ENCODE measurements around the gene TSPAN32.

The TSPAN32 gene

GRCh38 chr11:2289350-2289749, 12.5 kb upstream of the TSPAN32 start:
- DNase-seq (ENCODE audit: low read depth): no peak

DNA sequence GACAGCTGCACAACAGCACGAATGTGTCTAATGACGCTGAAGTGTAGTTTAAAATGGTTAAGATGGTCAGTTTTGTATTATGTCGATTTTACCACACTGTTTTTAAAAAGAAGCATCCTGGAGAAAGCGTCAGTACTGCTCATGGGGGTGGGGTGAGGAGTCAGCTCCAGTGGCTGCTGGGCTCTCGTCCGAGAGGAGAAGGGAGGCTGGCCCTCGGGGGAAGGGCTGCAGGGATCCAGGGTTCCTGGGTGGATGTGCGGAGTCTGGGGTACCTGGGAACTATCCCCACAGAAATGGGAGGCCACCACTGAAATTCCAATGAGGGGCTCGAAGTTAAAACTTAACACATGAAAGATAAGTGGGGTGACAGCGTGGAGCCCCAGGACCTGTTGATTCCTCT, 12.0 kb upstream of the TSPAN32 start:
- DNase-seq (ENCODE audit: low read depth): no peak

DNA sequence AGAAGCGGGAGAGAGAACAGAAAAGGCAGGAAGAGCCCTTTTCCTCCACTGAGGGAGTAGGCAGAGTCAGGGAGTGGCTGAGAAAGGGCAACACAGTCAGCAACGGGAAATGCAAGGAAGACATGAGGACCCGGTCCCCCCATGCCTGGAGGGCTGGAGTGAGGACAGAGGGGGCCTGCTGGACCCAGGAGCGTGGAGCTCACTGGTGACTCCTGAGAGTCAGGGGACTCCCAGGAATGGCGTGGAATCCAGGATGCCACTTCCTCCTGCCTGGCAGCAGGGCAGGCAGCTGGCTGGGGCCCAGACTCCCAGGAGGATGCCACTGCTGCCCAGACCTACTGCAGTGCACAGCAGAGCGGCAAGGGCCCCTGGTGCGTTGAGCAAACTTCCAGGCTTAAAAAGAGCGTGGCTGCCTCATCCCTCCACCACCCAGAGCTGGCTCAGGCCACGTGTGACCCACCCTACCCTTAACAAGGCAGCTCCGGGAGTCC, 11.4 kb upstream of the TSPAN32 start:
- DNase-seq (ENCODE audit: low read depth): no peak

- no peak for DNase-seq (ENCODE audit: low read depth)
These were observed 8.3 kb upstream of the TSPAN32 start for GRCh38 chr11:2293531-2293971.

DNA sequence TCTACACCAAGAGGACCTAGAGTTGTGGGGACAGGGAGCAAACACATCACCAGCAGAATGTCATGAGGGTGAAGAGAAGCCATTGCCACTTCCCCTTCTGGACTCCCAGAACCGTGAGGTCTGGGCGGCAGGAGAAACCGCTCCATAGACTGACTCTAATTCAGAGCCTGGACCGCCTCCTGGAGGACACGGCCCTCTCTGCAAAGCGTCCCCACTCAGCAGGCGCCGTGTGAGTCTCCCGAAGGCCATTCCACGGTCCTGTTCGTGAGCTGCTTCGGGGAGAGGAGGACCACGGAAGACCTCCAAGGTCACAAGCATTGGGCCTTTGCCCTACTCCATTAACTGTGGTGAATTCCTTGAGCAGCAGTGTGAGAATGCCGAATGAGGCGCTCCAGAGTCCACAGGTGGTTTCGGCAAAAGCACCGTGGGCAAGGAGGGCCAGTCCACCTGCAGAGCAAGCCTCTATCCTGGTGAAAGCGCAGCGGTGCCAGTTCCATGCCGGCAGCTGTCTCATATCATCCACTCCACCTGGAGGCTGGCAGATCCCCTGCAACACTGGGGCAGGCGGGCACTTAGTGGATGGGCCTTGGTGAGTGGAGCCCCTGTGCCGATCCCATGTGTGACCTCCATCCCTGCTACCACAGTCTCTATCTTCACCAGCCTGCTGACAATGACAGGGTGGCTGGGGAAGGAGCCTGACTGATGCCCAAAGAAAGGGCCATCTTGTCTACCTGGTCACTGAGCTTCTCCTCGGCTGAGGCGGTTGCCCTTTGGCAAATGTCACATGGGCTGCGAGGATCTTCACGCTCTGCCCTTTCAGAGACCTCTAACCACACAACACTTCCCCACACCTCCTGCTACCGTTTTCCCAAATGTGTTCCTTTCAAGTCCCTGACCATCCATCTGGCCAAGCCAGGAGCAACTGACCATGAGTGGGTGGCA, 7.6 kb upstream of the TSPAN32 start:
- DNase-seq (ENCODE audit: low read depth): no peak

DNA sequence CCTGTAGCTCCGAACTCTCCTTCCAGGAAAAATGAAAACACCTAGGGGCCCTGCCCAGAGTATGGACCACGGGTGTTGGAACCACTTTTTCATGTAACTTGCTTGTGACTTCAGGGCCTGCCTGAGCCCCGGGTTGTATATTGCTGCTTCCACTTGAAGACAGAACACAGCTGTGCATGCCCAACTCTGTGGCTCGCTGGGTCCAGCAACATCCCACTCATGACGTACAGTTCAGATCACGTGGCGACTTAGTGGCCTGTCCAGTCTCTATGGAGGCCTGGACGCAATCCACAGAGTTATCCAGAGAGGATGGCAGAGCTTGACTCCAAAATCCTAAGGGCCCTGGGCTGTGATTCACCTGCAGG, 6.9 kb upstream of the TSPAN32 start:
- no peak for DNase-seq (ENCODE audit: low read depth)

DNA sequence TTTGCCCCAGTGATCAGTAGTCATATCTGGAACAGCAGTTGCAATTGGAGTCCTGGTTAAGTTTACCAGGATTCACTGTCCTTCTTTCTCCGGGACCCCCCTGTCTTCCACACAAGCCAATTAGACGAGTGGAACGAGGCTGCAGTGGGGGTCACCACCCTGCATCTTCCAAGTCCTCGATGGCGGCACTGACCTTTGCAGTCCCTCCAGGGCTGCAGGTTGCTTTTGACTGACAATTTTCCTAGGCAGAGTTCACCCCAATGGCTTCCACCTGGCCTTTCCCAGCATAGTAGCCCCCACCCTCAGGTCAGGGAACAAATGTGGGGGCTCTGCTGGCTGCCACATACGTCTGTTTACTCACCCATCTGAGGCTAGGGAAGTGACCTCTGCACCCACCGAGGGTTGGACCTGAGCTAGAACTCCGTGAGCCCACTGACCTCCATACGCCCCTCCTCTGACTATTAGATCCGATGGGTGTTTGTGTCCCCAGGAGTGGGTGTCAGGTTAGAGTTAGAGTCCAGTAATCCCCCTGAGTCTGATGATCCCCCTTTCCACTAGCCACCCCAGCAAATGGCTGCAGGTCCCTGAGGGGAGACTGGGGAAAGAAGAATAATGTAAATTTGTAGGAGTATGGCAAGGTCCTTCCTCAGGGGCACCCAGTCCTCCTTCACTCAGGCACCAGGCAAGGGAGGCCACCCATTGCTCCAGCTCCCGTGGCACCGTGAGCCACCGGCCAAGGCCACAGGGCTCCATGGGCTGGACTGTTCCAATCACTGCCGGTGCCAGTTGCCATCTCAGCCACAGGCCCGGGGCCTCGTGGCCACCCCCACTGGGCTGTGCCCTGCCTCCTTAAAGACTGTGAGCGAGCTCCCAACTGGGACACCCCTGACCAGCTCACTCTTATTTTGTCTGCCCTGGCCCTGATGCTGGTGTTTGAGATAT, 5.6 kb upstream of the TSPAN32 start:
- no peak for DNase-seq (ENCODE audit: low read depth)

DNA sequence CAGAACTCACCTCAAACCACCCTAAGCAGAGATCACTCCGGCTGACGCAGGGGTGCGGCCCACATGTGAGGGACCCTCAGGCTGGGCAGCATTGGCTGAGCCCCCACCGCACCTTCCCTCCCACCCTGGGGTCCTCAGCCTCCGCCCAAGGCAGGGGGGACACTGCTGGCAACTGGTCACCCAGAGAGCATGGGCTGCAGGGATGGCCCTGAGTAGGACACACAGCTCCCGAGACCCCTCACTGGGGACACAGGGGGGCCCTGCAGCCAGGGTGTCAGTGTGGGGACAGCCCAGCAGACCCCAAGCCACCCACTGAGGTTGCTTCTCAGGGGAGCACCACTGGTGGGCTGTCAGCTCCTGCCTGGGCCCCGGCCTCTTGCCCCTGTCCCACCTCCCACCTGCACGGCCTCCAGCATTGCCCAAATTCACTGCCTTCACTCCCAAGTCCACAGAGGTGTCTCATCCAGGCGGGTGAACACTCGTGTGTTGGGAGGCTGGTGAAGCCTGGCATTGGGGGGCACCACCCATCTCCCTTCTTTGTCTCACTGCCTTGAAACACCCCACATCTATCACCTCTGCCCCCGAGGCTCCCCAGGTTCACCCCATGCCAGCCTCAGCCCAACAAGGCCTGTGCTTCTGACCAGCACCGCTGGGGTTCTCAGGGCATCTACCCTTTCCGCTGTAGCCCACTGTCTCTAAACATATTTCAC, 4.7 kb upstream of the TSPAN32 start:
- DNase-seq (ENCODE audit: low read depth): no peak

GRCh38 chr11:2297623-2298030, 4.2 kb upstream of the TSPAN32 start:
- DNase-seq (ENCODE audit: low read depth): no peak

GRCh38 chr11:2298131-2298794, 3.5 kb upstream of the TSPAN32 start:
- no peak for DNase-seq (ENCODE audit: low read depth)

GRCh38 chr11:2298795-2299761, 2.7 kb upstream of the TSPAN32 start:
- DNase-seq (ENCODE audit: low read depth): no peak

- no peak for DNase-seq (ENCODE audit: low read depth)
These were observed 2.0 kb upstream of the TSPAN32 start for GRCh38 chr11:2299773-2300172.

DNA sequence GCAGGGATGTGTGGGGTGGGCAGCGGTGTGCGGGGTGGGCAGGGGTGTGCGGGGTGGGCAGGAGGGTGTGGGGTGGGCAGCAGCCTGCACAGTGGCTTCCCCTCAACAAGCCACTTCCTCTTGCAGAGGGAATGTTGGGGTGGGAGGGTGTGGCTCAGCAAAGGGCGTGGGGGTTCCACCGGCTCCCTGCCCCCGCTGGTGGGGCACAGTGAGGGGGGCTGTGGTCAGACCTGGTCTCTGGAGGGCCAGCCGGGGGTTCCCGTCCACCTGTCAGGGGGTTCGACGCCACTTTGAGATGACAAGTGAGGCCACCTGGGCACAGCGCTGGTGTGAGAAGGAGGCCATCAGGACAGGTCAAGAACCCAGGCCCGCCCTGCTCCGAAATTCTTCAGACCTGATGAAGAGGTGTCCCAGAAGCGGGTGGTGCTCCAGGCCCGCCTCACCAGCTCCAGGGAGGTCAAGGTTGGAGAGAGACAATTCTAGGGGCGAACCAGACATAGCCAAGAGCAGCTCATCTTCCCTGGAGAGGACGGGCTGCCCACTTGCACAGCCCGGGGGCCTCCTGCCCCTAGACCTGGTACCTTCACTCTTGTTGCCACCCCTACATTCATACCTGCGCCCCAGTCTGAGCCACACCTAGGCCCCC, 1.4 kb upstream of the TSPAN32 start:
- no peak for DNase-seq (ENCODE audit: low read depth)

DNA sequence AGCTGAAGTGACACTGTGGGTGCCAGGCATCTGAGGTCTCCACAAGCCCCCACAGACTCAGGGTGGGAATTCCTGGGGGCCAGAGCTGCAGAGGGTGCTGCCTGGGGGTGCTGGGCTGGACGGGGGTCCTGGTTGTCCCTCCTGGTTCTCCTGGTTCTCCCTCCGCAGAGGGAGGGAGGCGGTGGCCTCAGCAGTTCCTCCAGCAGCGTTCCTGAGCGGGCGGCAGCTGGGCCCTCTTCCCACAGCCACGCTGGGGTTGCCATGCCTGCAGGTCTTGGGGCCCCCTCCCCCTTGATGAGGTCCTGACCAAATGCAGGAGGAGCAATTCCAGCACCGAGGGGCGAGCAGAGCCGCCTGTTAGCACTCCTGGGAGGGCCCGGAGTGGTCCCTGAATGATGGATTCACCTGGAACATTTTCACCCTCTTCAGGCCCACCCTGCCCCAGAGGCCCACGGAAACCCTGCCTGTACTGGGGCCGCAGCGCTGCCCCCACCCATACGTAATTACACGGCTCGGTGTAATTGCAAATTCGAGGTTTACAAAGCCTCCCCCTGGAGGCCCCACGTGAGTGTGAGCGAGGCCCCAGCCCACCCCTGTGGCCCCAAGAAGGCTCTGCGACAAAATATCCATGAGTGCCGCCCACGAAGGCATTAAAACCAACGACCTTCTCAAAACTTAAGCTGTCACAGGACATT, 730 bp upstream of the TSPAN32 start:
- no peak for DNase-seq (ENCODE audit: low read depth)

DNA sequence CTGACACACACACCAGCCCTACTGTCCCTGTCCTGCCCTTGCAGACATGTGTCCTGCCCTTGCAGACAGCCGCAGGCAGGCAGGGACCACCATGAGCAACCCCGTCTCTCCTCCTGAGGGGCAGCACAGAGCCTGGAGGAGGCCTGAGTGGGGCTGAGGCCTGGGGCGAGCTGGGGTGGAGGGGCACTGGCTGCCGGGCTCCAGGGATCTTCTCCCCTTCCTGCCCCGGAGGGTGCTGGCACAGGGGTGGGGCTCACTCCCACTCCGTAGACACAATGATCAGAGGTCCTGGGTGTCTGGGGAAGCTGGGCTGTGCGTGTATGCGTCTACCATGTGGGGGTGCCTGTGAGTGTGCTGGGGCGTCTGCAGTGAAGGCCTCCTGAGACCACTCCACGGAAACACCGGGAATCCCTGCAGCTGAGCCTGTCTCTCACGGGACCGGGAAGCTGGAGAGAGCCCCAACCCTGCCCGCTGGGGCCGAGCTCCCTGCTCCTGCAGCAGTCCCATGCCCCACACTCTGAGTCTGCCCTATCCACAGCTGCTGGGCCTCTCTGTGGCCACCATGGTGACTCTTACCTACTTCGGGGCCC, 588 bp downstream of the TSPAN32 start:
- no peak for DNase-seq (ENCODE audit: low read depth)

GRCh38 chr11:2302896-2303626, 1.2 kb downstream of the TSPAN32 start:
- no peak for DNase-seq (ENCODE audit: low read depth)

DNA sequence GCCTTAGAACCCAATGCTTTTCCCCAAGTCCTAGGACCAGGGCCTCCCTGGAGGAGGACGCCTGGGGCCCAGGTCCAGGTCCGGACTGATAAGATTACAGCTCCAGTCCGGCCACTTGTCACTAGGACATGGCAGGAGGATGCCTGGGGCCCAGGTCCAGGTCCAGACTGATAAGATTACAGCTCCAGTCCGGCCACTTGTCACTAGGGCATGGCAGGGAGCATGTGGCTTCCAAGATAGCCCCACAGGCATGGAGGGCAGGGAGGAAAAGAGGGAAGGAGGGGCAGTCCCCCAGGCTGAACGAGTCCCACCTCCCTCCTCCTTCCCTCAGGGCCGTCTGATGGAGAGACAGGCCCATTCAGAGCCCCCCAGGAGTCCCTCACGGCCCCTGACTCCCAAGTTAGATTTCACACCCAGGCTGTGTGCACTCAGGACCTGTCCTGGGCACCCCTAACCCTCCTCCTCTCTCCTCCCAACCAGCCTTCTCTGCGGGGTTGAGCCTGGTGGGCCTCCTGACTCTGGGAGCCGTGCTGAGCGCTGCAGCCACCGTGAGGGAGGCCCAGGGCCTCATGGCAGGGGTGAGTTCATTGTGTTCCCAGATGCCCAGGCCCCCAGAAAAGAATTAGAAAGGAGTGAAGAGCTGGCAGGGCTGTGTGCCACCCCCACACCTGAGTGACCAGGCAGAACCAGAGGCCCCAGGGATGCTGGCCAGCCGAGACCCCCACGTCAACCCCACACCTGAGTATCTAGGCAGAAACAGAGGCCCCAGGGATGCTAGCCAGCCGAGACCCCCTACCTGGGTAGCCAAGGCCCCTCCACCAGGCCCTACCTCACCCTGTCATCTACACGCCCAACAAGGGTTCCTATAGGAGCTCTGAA, 2.1 kb downstream of the TSPAN32 start:
- DNase-seq (ENCODE audit: low read depth): no peak

Data from EH (cell line).